Measurements from ENCODE around the gene IRGM. TPM values are rescaled to one million over a fixed set of nuclear protein-coding genes. Genes with fewer than 3 reads are reported as not detected.
"Not testable (repeated sequence)": the region's sequence is repeated elsewhere in the genome, so short reads cannot be mapped to it uniquely, and the experiment has no call there.

The IRGM gene
- total and polyA plus RNA-seq, 7 experiments from 2014 or later, result 1.1 to 3.6 (median 1.7) TPM

GRCh38 chr5:150846654-150847333, 473 bp downstream of the IRGM start:
- intact Hi-C loops (cut with micrococcal nuclease), result loop anchor here (1.0 to 5.0 kb wide), 12 partner anchors 45 to 387 kb away; partner anchors contain the start of genes ANXA6 (in 1 of the 2) and RBM22 (in 1 of the 2)
- H3K4me1 ChIP-seq (ENCODE audit: control insufficient read depth in 2 of 2, insufficient read depth in 2 of 2, low read length in 2 of 2), result no peaks in the 10 kb centered on the region
- peak overlapping the region; percentile 65 to 94 (median 88) for H3K27ac Mint-ChIP-seq
- no peaks in the 10 kb centered on the region for H3K9me3 ChIP-seq (ENCODE audit: control insufficient read depth in 2 of 3, low read length in 3 of 3)
- DNase-seq (peak; percentile 17 to 83 (median 77)), ATAC-seq (peak; percentile 98)
- H3K9me3 Mint-ChIP-seq, result peaks cover 0 to 8% (median 0%) of the 10 kb centered on the region in 11 donors
- H3K4me3 Mint-ChIP-seq, result peak overlapping the region; percentile 65 to 93 (median 88)
- H3K4me3 ChIP-seq (ENCODE audit: low read length), result peak overlapping the region; percentile 38
- CTCF ChIA-PET, result interaction anchor here (0.6 to 3.4 kb wide), 24 partner anchors 8 to 525 kb away, joined by 3 to 59 read pairs (median 5); partner anchors contain the start of genes RBM22 and SMIM3
- peak overlapping the region; percentile 52 for H3K27ac ChIP-seq (ENCODE audit: low read depth, low read length)
- POLR2A ChIA-PET, result interaction anchor here (0.7 to 2.2 kb wide), 10 partner anchors 41 to 287 kb away, joined by 3 to 11 read pairs (median 6); partner anchors contain the start of genes RBM22 and SMIM3
- no peaks in the 10 kb centered on the region for H3K27me3 ChIP-seq (ENCODE audit: control insufficient read depth in 2 of 2, insufficient read depth in 2 of 2, low read length in 2 of 2)
- no peaks in the 10 kb centered on the region for H3K36me3 ChIP-seq (ENCODE audit: control insufficient read depth in 2 of 3, insufficient read depth in 3 of 3, low read length in 3 of 3)
- peaks cover 6 to 30% (median 19%) of the 10 kb centered on the region in 7 donors for H3K4me1 Mint-ChIP-seq
- H3K27me3 Mint-ChIP-seq, result peaks cover 0 to 5% (median 0%) of the 10 kb centered on the region in 5 donors
- H3K36me3 Mint-ChIP-seq, result peaks cover 0 to 9% (median 0%) of the 10 kb centered on the region in 5 donors

GRCh38 chr5:150847334-150847695, 994 bp downstream of the IRGM start:
- ATAC-seq (no peak), DNase-seq (no peak)
- Histone ChIP-seq H3K4me3 (ENCODE audit: low read length) (no peak overlapping the region), H3K4me1 (ENCODE audit: control insufficient read depth in 2 of 2, insufficient read depth in 2 of 2, low read length in 2 of 2) (no peaks in the 10 kb centered on the region), H3K27ac (ENCODE audit: low read depth, low read length) (no peak overlapping the region), H3K9me3 (ENCODE audit: control insufficient read depth in 2 of 3, low read length in 3 of 3) (no peaks in the 10 kb centered on the region), H3K27me3 (ENCODE audit: control insufficient read depth in 2 of 2, insufficient read depth in 2 of 2, low read length in 2 of 2) (no peaks in the 10 kb centered on the region), H3K36me3 (ENCODE audit: control insufficient read depth in 2 of 3, insufficient read depth in 3 of 3, low read length in 3 of 3) (no peaks in the 10 kb centered on the region)
- intact Hi-C loops (cut with micrococcal nuclease), result loop anchor here (1.0 to 5.0 kb wide), 12 partner anchors 46 to 388 kb away; partner anchors contain the start of genes ANXA6 (in 1 of the 2) and RBM22 (in 1 of the 2)
- peaks cover 6 to 35% (median 19%) of the 10 kb centered on the region in 7 donors for H3K4me1 Mint-ChIP-seq
- H3K36me3 Mint-ChIP-seq, result peaks cover 0 to 9% (median 0%) of the 10 kb centered on the region in 5 donors
- ChIA-PET POLR2A (interaction anchor here (0.7 to 2.2 kb wide), 10 partner anchors 42 to 287 kb away, joined by 3 to 11 read pairs (median 6); partner anchors contain the start of genes RBM22 and SMIM3), CTCF (interaction anchor here (0.6 to 3.4 kb wide), 19 partner anchors 37 to 525 kb away, joined by 3 to 59 read pairs (median 6); partner anchors contain the start of genes RBM22 and SMIM3)
- H3K27ac Mint-ChIP-seq, result peak overlapping the region in 6 of 9 donors; percentile 65 to 92 (median 80)
- H3K9me3 Mint-ChIP-seq, result peaks cover 0 to 8% (median 0%) of the 10 kb centered on the region in 11 donors
- peak overlapping the region in 9 of 10 donors; percentile 65 to 93 (median 88) for H3K4me3 Mint-ChIP-seq
- H3K27me3 Mint-ChIP-seq, result peaks cover 0 to 3% (median 0%) of the 10 kb centered on the region in 5 donors

- H3K4me3 ChIP-seq (ENCODE audit: low read length), result no peak overlapping the region
- H3K27ac Mint-ChIP-seq, result peak overlapping the region in 1 of 9 donors; percentile 9
- H3K4me1 ChIP-seq (ENCODE audit: control insufficient read depth in 2 of 2, insufficient read depth in 2 of 2, low read length in 2 of 2), result no peaks in the 10 kb centered on the region
- CTCF ChIA-PET, result interaction anchor here (0.6 to 3.4 kb wide), 5 partner anchors 47 to 389 kb away, joined by 3 to 59 read pairs (median 30); partner anchors contain the start of gene SMIM3
- intact Hi-C loops (cut with micrococcal nuclease), result loop anchor here in 1 of 2 donors (5.0 kb wide), 1 partner anchor 309 kb away; the partner anchor contains the start of gene ANXA6
- no peaks in the 10 kb centered on the region for H3K9me3 ChIP-seq (ENCODE audit: control insufficient read depth in 2 of 3, low read length in 3 of 3)
- peaks cover 0 to 9% (median 0%) of the 10 kb centered on the region in 5 donors for H3K36me3 Mint-ChIP-seq
- no peak overlapping the region for H3K4me3 Mint-ChIP-seq
- peaks cover 6 to 41% (median 19%) of the 10 kb centered on the region in 7 donors for H3K4me1 Mint-ChIP-seq
- H3K27me3 ChIP-seq (ENCODE audit: control insufficient read depth in 2 of 2, insufficient read depth in 2 of 2, low read length in 2 of 2), result no peaks in the 10 kb centered on the region
- no peak overlapping the region for H3K27ac ChIP-seq (ENCODE audit: low read depth, low read length)
- peaks cover 0 to 8% (median 0%) of the 10 kb centered on the region in 11 donors for H3K9me3 Mint-ChIP-seq
- POLR2A ChIA-PET, result no interaction called here
- ATAC-seq (no peak), DNase-seq (no peak)
- H3K27me3 Mint-ChIP-seq, result peaks cover 0 to 3% (median 0%) of the 10 kb centered on the region in 5 donors
- no peaks in the 10 kb centered on the region for H3K36me3 ChIP-seq (ENCODE audit: control insufficient read depth in 2 of 3, insufficient read depth in 3 of 3, low read length in 3 of 3)
Measured at GRCh38 chr5:150848271-150848670, 1.9 kb downstream of the IRGM start.

GRCh38 chr5:150851039-150851438, 4.7 kb downstream of the IRGM start:
- POLR2A ChIA-PET, result no interaction called here
- Histone ChIP-seq H3K36me3 (ENCODE audit: control insufficient read depth in 2 of 3, insufficient read depth in 3 of 3, low read length in 3 of 3) (no peaks in the 10 kb centered on the region), H3K4me1 (ENCODE audit: control insufficient read depth in 2 of 2, insufficient read depth in 2 of 2, low read length in 2 of 2) (no peaks in the 10 kb centered on the region), H3K27me3 (ENCODE audit: control insufficient read depth in 2 of 2, insufficient read depth in 2 of 2, low read length in 2 of 2) (no peaks in the 10 kb centered on the region), H3K4me3 (ENCODE audit: low read length) (no peak overlapping the region), H3K9me3 (ENCODE audit: control insufficient read depth in 2 of 3, low read length in 3 of 3) (no peaks in the 10 kb centered on the region), H3K27ac (ENCODE audit: low read depth, low read length) (no peak overlapping the region)
- H3K27ac Mint-ChIP-seq, result no peak overlapping the region
- DNase-seq (no peak), ATAC-seq (no peak)
- H3K27me3 Mint-ChIP-seq, result peaks cover 0 to 3% (median 0%) of the 10 kb centered on the region in 5 donors
- H3K9me3 Mint-ChIP-seq, result peaks cover 0 to 5% (median 2%) of the 10 kb centered on the region in 11 donors
- peaks cover 0 to 6% (median 2%) of the 10 kb centered on the region in 5 donors for H3K36me3 Mint-ChIP-seq
- no peak overlapping the region for H3K4me3 Mint-ChIP-seq
- CTCF ChIA-PET, result interaction anchor here (0.8 to 3.6 kb wide), 5 partner anchors 17 to 400 kb away, joined by 3 to 13 read pairs (median 6); no protein-coding TSS in a partner anchor
- H3K4me1 Mint-ChIP-seq, result peaks cover 6 to 49% (median 28%) of the 10 kb centered on the region in 7 donors
- intact Hi-C loops (cut with micrococcal nuclease), result no loop called here

GRCh38 chr5:150853561-150853960, 7.2 kb downstream of the IRGM start:
- H3K27me3 Mint-ChIP-seq, result peaks cover 0 to 3% (median 0%) of the 10 kb centered on the region in 5 donors
- intact Hi-C loops (cut with micrococcal nuclease), result no loop called here
- ChIA-PET POLR2A (no interaction called here), CTCF (no interaction called here)
- H3K9me3 Mint-ChIP-seq, result peaks cover 0 to 5% (median 0%) of the 10 kb centered on the region in 11 donors
- DNase-seq, result no peak
- H3K4me1 Mint-ChIP-seq, result peaks cover 0 to 34% (median 14%) of the 10 kb centered on the region in 7 donors
- H3K36me3 Mint-ChIP-seq, result peaks cover 0 to 6% (median 0%) of the 10 kb centered on the region in 5 donors
- Histone ChIP-seq H3K36me3 (ENCODE audit: control insufficient read depth in 2 of 3, insufficient read depth in 3 of 3, low read length in 3 of 3) (no peaks in the 10 kb centered on the region), H3K9me3 (ENCODE audit: control insufficient read depth in 2 of 3, low read length in 3 of 3) (no peaks in the 10 kb centered on the region), H3K4me3 (ENCODE audit: low read length) (no peak overlapping the region), H3K27me3 (ENCODE audit: control insufficient read depth in 2 of 2, insufficient read depth in 2 of 2, low read length in 2 of 2) (no peaks in the 10 kb centered on the region), H3K27ac (ENCODE audit: low read depth, low read length) (no peak overlapping the region), H3K4me1 (ENCODE audit: control insufficient read depth in 2 of 2, insufficient read depth in 2 of 2, low read length in 2 of 2) (no peaks in the 10 kb centered on the region)
- H3K4me3 Mint-ChIP-seq, result peak overlapping the region in 9 of 10 donors; percentile 15 to 82 (median 56)
- ATAC-seq, result no peak
- H3K27ac Mint-ChIP-seq, result peak overlapping the region in 3 of 9 donors; percentile 22 to 56 (median 44)

- H3K4me3 Mint-ChIP-seq; H3K36me3 ChIP-seq (ENCODE audit: control insufficient read depth in 2 of 3, insufficient read depth in 3 of 3, low read length in 3 of 3); H3K4me1 ChIP-seq (ENCODE audit: control insufficient read depth in 2 of 2, insufficient read depth in 2 of 2, low read length in 2 of 2); intact Hi-C loops (cut with micrococcal nuclease); H3K27ac Mint-ChIP-seq; H3K27me3 Mint-ChIP-seq; ATAC-seq; DNase-seq; H3K9me3 ChIP-seq (ENCODE audit: control insufficient read depth in 2 of 3, low read length in 3 of 3); POLR2A ChIA-PET; H3K27me3 ChIP-seq (ENCODE audit: control insufficient read depth in 2 of 2, insufficient read depth in 2 of 2, low read length in 2 of 2); H3K4me3 ChIP-seq (ENCODE audit: low read length); H3K27ac ChIP-seq (ENCODE audit: low read depth, low read length); CTCF ChIA-PET: not testable (repeated sequence)
- peaks cover 0 to 27% (median 13%) of the 10 kb centered on the region in 7 donors for H3K4me1 Mint-ChIP-seq
- peaks cover 0 to 12% (median 7%) of the 10 kb centered on the region in 5 donors for H3K36me3 Mint-ChIP-seq
- H3K9me3 Mint-ChIP-seq, result peaks cover 2 to 30% (median 12%) of the 10 kb centered on the region in 11 donors
Measured at GRCh38 chr5:150856700-150857099, 10.4 kb downstream of the IRGM start.
